GM19467 (cell line): ENCODE measurements around the gene SYS1.

Experiments used
- ATAC-seq: cut with Tn5 transposase; IDR thresholded peaks from one replicate; pipeline ENCODE4 v1.9.1; 2021; ENCODE audit warnings: mild to moderate bottlenecking, moderate library complexity; ENCODE audit not compliant: unreplicated experiment

The SYS1 gene

GRCh38 chr20:45374966-45375365 is 12.0 kb downstream of the SYS1 start:
- no peak for ATAC-seq

- ATAC-seq = no peak
These were observed 14.3 kb downstream of the SYS1 start for GRCh38 chr20:45377269-45377668.

GRCh38 chr20:45378191-45378590 is 15.2 kb downstream of the SYS1 start, which contains the start of gene TP53TG5:
Gene TP53TG5, minus strand, starts transcription at chr20:45378325. Its CDS starts 89 bp downstream, at chr20:45378236.
- no peak for ATAC-seq

- ATAC-seq = no peak
These were observed 24.3 kb downstream of the SYS1 start for GRCh38 chr20:45387274-45387673.

- ATAC-seq = no peak
These were observed 28.0 kb downstream of the SYS1 start for GRCh38 chr20:45390931-45391330.

GRCh38 chr20:45391559-45391958 is 28.6 kb downstream of the SYS1 start:
- no peak for ATAC-seq

- ATAC-seq = no peak
These were observed 29.8 kb downstream of the SYS1 start for GRCh38 chr20:45392733-45393132.

GRCh38 chr20:45394221-45395113 is 31.5 kb downstream of the SYS1 start:
- ATAC-seq = no peak

GRCh38 chr20:45395114-45395415 is 32.1 kb downstream of the SYS1 start:
- no peak for ATAC-seq

- no peak for ATAC-seq
These were observed 36.1 kb downstream of the SYS1 start for GRCh38 chr20:45399018-45399417.

- no peak for ATAC-seq
These were observed 37.5 kb downstream of the SYS1 start for GRCh38 chr20:45400346-45401031.

GRCh38 chr20:45402946-45403345 is 40.0 kb downstream of the SYS1 start:
- ATAC-seq = no peak

GRCh38 chr20:45404438-45404837 is 41.5 kb downstream of the SYS1 start:
- no peak for ATAC-seq

- no peak for ATAC-seq
These were observed 42.8 kb downstream of the SYS1 start for GRCh38 chr20:45405571-45406259.

GRCh38 chr20:45406260-45407066 is 43.5 kb downstream of the SYS1 start:
- ATAC-seq = no peak

- ATAC-seq = no peak
These were observed 44.2 kb downstream of the SYS1 start for GRCh38 chr20:45407067-45407745.

- ATAC-seq = no peak
These were observed 45.1 kb downstream of the SYS1 start, which contains the start of gene DBNDD2 for GRCh38 chr20:45407783-45408645. Gene DBNDD2, plus strand, starts transcription at chr20:45408289. Its CDS starts 179 bp downstream, at chr20:45408468.

- ATAC-seq = no peak
These were observed 45.8 kb downstream of the SYS1 start for GRCh38 chr20:45408646-45409213.
